Measurements from ENCODE around the gene SBF1.
"Not testable (repeated sequence)": the region's sequence is repeated elsewhere in the genome, so short reads cannot be mapped to it uniquely, and the experiment has no call there.

The SBF1 gene

DNA sequence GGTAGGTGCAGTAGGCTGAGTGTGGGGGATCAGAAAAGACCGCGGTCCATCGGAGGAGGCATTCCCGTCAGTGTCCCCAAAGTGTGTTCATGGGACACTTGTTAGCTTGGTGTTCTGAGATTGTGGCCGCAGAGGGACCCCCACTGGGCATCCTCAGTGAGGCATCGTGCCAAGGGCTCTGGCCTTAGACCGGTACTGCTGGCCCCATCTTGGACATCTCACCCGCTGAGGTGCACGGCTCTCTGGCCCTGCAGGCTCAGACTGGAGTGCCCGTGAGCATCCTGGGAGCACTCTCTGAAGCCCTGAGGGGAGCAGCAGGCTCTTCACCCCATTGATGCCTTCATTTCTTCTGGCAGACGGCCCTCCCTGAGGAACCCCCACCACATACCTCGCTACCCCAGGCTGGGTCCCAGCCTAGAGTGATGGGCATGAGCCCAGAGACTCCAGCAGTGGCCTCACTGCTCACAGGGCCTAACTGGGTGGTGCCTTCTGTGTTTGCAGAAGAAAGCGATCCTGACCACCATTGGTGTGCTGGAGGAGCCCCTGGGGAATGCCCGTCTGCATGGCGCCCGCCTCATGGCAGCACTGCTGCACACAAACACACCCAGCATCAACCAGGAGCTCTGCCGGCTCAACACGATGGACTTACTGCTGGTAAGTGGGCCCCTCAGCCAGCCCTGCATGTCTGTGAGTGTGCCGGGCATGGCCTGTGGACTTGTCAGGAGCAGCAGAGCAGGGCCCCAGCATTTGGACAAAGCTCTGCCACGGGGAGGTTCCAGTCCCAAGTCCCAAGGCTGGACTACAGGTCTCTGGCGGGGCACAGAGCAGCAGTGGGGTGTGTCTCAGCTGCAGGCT lies 51.6 kb downstream of the SBF1 start:
- no peak for DNase-seq

- no peak for DNase-seq
Observed at GRCh38 chr22:50422046-50422445, 52.8 kb downstream of the SBF1 start.

DNA sequence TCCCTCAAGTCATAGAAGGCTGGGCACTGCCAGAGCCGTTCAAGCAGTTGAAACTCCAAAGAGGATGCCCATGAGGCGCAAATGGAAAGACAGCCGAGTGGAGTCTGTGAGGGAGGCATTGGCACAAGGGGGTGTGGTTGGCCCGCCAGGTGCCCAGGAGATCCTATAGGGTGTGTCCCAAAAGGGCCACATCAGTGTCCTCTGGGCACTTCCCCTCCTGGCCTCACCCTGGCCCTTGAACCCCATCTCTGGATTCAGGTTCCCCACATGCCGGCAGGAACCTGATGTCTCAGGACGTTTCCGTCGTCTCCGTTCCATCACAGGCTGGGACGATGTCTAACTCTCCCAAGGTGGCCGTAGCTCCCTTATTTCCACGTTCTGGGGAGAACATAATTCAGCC lies 54.3 kb downstream of the SBF1 start:
- DNase-seq = no peak

DNA sequence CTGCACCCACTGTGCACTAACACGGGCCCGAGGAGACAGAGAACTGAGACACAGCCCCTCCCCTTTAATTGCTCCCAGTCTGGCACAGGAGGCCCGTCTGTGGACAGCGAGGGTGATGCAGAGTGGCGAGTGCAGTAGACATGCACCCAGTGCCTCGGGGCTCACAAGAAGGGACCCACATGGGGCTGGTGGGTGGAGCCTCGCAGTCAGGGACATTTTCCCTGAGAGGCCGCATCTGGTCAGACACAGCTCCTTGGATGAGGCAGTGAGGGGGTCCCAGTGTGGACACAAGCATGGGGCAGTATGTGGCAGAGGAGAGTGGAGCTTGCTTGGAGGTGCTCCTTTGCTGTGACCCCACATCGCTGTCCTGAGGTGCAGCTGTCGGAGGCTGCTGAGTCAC lies 54.8 kb downstream of the SBF1 start:
- DNase-seq = no peak

GRCh38 chr22:50419116-50419515 lies 55.7 kb downstream of the SBF1 start:
- no peak for DNase-seq

DNA sequence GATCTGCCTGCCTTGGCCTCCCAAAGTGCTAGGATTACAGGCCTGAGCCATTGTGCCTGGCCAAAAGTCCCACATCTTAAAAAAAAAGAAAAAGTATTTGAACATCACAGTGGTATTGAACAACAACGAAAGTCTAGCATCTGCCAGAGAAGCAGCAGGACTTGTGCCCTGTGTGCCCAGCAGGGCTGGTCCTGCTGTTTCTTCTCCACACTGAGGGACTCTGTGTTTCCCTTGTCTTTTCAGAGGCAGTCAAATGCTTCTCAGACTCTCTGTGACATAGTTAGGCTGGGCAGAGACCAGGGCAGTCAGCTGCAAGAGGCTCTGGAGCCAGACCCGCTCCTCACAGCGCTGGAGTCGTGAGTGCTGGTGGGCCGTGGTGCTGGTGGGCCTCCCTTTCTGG lies 56.2 kb downstream of the SBF1 start:
- DNase-seq = no peak

GRCh38 chr22:50417411-50418210 lies 57.2 kb downstream of the SBF1 start:
- no peak for DNase-seq

DNA sequence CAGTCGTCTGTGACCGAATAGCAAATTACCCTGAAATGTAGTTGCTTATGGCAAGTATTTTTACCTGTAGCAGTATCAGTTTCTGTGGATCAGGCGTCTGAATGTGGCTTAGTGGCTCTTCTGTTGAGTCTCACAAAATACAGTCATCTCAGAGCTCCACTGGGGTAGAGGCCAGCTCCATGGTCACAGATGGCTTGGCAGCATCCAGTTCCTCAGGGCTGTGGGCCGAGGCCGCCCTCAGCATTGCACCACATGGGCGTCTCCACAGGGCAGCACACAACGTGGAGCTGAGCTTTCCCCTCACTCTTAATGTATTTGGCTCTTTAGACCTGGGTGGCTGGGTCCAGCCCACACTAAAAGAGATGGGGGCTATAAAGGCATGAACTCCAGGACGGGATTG lies 57.8 kb downstream of the SBF1 start:
- DNase-seq = no peak

GRCh38 chr22:50415426-50415825 lies 59.4 kb downstream of the SBF1 start:
- no peak for DNase-seq

GRCh38 chr22:50414476-50415248 lies 60.2 kb downstream of the SBF1 start:
- DNase-seq = no peak

GRCh38 chr22:50408954-50409353 lies 65.9 kb downstream of the SBF1 start:
- not testable (repeated sequence) for DNase-seq

- no peak for DNase-seq
Observed at GRCh38 chr22:50408311-50408710, 66.5 kb downstream of the SBF1 start.

- no peak for DNase-seq
Observed at GRCh38 chr22:50406416-50407170, 68.2 kb downstream of the SBF1 start.

DNA sequence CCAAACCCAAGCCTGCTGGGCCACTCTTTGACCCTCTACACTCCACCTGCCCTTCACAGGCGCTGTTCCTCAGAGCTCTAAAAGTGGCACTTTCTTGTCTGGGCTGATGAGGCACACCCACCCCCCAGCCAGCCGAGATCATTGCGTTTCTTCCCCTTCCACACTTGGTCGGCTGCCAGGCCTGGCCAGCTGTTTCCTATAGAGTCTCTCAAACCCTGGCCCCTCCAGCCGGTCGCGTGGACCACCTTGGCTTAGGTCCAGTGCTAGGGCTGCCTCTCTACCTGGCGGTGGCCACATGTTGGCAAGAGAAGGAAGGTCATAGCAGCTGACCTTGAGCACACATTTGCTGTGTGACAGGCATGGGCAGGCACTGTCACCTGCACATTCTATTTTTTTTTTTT lies 71.1 kb downstream of the SBF1 start:
- DNase-seq = no peak

DNA sequence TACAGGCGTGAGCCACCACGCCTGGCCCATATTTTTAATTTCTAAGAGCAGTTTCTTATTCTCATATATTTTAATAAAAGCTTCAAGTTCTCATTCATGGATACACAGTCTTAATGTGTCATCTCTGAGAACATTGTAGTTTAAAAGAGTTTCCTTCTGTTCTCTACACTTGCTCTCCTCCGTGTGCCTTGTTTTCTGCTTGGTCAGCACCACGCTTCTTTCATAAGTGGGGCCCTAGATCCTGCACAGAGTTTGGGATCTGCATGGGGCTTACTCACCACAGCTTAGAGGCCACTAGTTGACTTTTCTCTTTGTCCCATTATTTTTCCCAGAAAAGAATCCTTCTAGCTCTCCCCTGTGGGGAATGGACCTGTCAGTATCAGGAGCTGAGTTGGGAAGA lies 72.9 kb downstream of the SBF1 start:
- DNase-seq = no peak

DNA sequence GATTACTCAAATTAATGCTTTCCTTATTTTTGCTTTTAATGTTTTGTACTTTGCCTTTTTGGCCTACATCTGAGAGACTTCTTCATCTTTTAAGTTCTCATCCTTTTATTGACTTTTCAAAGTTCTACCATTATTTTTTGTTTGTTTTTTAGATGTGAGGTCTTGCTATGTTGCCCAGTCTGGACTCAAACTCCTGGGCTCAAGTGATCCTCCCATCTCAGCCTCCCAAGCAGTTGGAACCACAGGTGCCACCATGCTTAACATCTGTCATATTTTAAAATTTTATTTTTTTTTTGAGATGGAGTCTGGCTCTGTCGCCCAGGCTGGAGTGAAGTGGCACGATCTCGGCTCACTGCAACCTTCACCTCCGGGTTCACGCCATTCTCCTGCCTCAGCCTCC lies 73.9 kb downstream of the SBF1 start:
- DNase-seq = no peak

DNA sequence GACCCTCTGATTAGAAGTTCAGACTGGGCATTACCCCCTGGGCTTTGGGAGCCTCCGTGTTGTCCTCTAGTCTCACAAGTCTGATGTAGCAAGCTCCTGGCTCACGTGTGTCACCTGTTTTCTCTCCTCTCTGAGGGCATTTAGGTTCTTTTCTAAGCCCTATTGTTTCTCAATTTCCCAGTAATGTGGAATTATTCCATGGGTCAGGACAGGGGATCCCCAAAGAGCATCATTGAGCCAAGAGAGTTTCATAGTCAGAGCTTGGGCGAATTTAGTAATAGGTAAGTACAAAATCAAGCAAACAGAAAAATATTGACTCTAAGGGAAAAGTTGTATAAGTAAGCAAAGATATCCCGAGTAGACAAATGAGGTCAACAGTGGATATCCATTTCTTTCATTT lies 74.4 kb downstream of the SBF1 start:
- no peak for DNase-seq

GRCh38 chr22:50399751-50400331 lies 75.0 kb downstream of the SBF1 start:
- DNase-seq = no peak

DNA sequence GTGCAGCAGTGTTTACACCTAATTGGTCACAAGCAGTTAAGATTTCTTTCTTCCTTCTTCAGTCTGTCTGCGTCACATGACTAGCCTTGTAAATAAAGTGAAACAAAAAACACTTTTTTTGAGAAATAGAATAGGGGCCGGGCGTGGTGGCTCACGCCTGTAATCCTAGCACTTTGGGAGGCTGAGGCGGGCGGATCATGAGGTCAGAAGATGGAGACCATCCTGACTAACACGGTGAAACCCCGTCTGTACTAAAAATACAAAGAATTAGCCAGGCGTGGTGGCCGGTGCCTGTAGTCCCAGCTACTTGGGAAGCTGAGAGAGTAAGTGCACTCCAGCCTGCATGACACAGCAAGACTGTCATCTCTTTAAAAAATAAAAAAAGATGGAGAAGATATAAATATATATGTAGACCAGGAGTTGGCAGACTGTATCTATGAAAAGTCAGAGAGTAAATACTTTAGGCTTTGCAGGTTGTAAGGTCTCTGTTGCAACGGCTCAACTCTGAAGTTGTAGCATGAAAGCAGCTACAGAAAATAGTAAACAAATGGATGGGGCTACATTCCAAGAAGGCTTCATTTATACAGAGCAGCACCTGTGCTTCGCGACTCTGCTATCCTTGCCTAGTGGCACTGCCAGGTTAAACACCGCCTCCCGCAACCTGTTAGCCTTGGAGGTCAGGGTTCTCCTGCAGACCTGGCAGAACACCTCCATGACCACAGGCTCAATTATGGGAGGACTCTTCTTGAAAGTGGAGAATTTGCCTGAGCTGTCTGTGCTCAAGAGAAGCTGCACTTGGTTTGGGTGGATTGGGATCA lies 75.8 kb downstream of the SBF1 start:
- no peak for DNase-seq

- DNase-seq = peak; percentile 61
Observed at GRCh38 chr22:50397371-50398060, 77.3 kb downstream of the SBF1 start.
